ENCODE data around the gene SNX20. TPM values are rescaled to one million over a fixed set of nuclear protein-coding genes. Genes with fewer than 3 reads are reported as not detected.

SNX20 gene
- total RNA-seq, 1 experiment from 2014 or later = 0.10 TPM

DNA sequence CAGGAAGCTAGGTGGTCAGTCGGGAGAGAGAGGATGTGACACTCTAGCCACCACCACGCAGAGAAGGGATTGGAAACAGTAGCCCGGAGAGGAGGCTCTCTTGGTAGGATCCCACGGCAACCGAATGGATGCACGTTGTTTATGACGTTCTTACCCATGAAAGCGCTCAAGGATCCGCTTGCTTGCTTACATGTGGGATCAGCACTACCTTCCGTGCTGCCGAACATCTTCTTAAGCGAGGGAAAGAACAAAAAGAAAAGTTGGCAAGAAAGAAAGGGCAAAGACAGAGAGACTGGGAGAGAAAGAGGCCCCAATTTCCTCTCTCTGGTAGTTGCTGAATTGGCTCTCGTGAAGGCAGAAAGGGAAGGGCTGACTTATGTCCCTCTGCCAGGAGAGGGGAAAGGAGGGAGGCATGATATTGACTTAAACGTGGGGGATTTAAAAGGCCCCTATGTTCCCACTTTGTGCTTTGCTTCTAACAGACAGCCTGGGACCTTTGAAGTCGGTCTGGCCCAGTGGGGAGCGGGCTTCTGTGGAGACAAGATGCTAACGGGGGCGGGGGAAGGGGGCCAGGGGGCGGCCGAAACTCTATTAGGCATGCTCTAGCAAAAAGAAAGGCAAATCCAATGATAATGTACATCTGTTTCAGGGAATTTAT, 35.4 kb downstream of the SNX20 start:
- ATAC-seq = no peak

DNA sequence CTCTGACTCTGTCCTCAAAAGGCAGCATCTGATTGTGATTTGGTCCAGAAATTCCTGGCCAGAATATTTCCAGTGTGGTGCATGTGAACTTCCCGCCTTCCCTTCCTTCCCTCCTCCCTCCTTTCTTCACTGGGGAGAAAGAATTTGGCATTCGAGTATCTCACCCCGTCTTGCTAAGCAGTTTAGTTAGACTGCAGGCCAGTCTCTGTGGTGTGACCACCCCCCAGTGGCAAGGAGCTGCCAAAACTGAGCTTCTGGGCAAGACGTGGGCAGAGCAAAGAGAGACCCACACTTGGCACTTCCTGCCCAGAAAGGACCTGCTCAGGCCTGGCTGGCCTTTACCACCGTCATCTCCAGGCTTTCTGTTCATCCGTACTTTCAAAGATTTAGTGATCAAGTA, 36.4 kb downstream of the SNX20 start:
- Histone ChIP-seq H3K36me3 (ENCODE audit: control insufficient read depth, insufficient read depth, low read length) (no peaks in the 10 kb centered on the region), H3K4me3 (ENCODE audit: low read depth in 2 of 2, low read length in 2 of 2) (no peak overlapping the region), H3K4me1 (ENCODE audit: control insufficient read depth, insufficient read depth, low read length) (no peaks in the 10 kb centered on the region), H3K27me3 (ENCODE audit: control insufficient read depth, insufficient read depth, low read length) (peaks cover 2% of the 10 kb centered on the region), H3K9me3 (ENCODE audit: control insufficient read depth, insufficient read depth, low read depth, low read length) (no peaks in the 10 kb centered on the region), H3K27ac (ENCODE audit: low read length) (no peak overlapping the region)
- in situ Hi-C loops (cut with HindIII; ENCODE audit: low pct_unique_long_range_greater_than_20kb, low sequenced_read_pairs) = no loop called here
- no TSS peak for BruUV-seq (replicated peaks)
- CTCF ChIA-PET = interaction anchor here (0.7 kb wide), 1 partner anchor 249 kb away, joined by 3 read pairs; no protein-coding TSS in a partner anchor
- no peak for DNase-seq (ENCODE audit: low read depth, low spot score)
- intact Hi-C loops (cut with micrococcal nuclease; ENCODE audit: unreplicated experiment) = no loop called here
- ATAC-seq = peak; percentile 71; the same call in 1 of the 2 replicates
- POLR2A ChIA-PET = interaction anchor here (0.6 kb wide), 1 partner anchor 15 kb away, joined by 12 read pairs; no protein-coding TSS in a partner anchor
- TF ChIP-seq TCF7L2 (IDR thresholded peaks at IDR 0.05; ENCODE audit: low read depth, low read length) = no peak
- TF ChIP-seq, protein P1, sequence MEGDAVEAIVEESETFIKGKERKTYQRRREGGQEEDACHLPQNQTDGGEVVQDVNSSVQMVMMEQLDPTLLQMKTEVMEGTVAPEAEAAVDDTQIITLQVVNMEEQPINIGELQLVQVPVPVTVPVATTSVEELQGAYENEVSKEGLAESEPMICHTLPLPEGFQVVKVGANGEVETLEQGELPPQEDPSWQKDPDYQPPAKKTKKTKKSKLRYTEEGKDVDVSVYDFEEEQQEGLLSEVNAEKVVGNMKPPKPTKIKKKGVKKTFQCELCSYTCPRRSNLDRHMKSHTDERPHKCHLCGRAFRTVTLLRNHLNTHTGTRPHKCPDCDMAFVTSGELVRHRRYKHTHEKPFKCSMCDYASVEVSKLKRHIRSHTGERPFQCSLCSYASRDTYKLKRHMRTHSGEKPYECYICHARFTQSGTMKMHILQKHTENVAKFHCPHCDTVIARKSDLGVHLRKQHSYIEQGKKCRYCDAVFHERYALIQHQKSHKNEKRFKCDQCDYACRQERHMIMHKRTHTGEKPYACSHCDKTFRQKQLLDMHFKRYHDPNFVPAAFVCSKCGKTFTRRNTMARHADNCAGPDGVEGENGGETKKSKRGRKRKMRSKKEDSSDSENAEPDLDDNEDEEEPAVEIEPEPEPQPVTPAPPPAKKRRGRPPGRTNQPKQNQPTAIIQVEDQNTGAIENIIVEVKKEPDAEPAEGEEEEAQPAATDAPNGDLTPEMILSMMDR (IDR thresholded peaks at IDR 0.05) = no peak; the same call in 1 of the 2 replicates

More for the DNA sequence above, 35.4 kb downstream of the SNX20 start:
- H3K27ac ChIP-seq (ENCODE audit: low read length) = no peak overlapping the region
- no peaks in the 10 kb centered on the region for H3K4me1 ChIP-seq (ENCODE audit: control insufficient read depth, insufficient read depth, low read length)
- H3K4me3 ChIP-seq (ENCODE audit: low read depth in 2 of 2, low read length in 2 of 2) = no peak overlapping the region
- CTCF ChIA-PET = no interaction called here
- no peaks in the 10 kb centered on the region for H3K36me3 ChIP-seq (ENCODE audit: control insufficient read depth, insufficient read depth, low read length)
- TF ChIP-seq, protein P1 (IDR thresholded peaks at IDR 0.05) = no peak
- TF ChIP-seq POLR2AphosphoS5 (IDR thresholded peaks at IDR 0.05; ENCODE audit: low read depth, low read length) (no peak), SIN3A (IDR thresholded peaks at IDR 0.05; ENCODE audit: borderline replicate concordance, insufficient read depth, low read depth, low read length) (no peak), TCF7L2 (IDR thresholded peaks at IDR 0.05; ENCODE audit: low read depth, low read length) (no peak)
- TF ChIP-seq, protein P2, sequence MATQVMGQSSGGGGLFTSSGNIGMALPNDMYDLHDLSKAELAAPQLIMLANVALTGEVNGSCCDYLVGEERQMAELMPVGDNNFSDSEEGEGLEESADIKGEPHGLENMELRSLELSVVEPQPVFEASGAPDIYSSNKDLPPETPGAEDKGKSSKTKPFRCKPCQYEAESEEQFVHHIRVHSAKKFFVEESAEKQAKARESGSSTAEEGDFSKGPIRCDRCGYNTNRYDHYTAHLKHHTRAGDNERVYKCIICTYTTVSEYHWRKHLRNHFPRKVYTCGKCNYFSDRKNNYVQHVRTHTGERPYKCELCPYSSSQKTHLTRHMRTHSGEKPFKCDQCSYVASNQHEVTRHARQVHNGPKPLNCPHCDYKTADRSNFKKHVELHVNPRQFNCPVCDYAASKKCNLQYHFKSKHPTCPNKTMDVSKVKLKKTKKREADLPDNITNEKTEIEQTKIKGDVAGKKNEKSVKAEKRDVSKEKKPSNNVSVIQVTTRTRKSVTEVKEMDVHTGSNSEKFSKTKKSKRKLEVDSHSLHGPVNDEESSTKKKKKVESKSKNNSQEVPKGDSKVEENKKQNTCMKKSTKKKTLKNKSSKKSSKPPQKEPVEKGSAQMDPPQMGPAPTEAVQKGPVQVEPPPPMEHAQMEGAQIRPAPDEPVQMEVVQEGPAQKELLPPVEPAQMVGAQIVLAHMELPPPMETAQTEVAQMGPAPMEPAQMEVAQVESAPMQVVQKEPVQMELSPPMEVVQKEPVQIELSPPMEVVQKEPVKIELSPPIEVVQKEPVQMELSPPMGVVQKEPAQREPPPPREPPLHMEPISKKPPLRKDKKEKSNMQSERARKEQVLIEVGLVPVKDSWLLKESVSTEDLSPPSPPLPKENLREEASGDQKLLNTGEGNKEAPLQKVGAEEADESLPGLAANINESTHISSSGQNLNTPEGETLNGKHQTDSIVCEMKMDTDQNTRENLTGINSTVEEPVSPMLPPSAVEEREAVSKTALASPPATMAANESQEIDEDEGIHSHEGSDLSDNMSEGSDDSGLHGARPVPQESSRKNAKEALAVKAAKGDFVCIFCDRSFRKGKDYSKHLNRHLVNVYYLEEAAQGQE (IDR thresholded peaks at IDR 0.05; ENCODE audit: insufficient read depth in 1 of 2, low read depth in 2 of 2, low read length in 1 of 2) = no peak
- POLR2A ChIA-PET = no interaction called here
- peaks cover 2% of the 10 kb centered on the region for H3K27me3 ChIP-seq (ENCODE audit: control insufficient read depth, insufficient read depth, low read length)
- in situ Hi-C loops (cut with HindIII; ENCODE audit: low pct_unique_long_range_greater_than_20kb, low sequenced_read_pairs) = no loop called here
- no TSS peak for BruUV-seq (replicated peaks)
- no peaks in the 10 kb centered on the region for H3K9me3 ChIP-seq (ENCODE audit: control insufficient read depth, insufficient read depth, low read depth, low read length)
- DNase-seq (ENCODE audit: low read depth, low spot score) = no peak
- intact Hi-C loops (cut with micrococcal nuclease; ENCODE audit: unreplicated experiment) = no loop called here
